Ectodermal cell (in vitro differentiated cells): Measurements from ENCODE around the gene SEMA4F.

Source experiments
- H3K27ac ChIP-seq: 2 replicates; pipeline ENCODE4 v1.7.0; 2013; ENCODE audit warnings: mild to moderate bottlenecking, low read depth, low read length; ENCODE audit not compliant: insufficient read depth, poor library complexity, severe bottlenecking
- H3K27me3 ChIP-seq: 2 replicates; pipeline ENCODE4 v1.7.0; 2013; ENCODE audit warnings: mild to moderate bottlenecking, low read length; ENCODE audit not compliant: insufficient read depth, control insufficient read depth, poor library complexity, severe bottlenecking
- H3K36me3 ChIP-seq: one replicate; pipeline ENCODE4 v1.7.0; 2013; ENCODE audit warnings: low read length; ENCODE audit not compliant: control insufficient read depth, insufficient read depth
- H3K4me1 ChIP-seq: one replicate; pipeline ENCODE4 v1.7.0; 2013; ENCODE audit warnings: low read length; ENCODE audit not compliant: control insufficient read depth, insufficient read depth
- H3K4me3 ChIP-seq: 2 replicates; pipeline ENCODE4 v1.7.0; 2013; ENCODE audit warnings: low read depth, low read length, control low read depth; ENCODE audit not compliant: insufficient read depth
- H3K9me3 ChIP-seq: 2 replicates; pipeline ENCODE4 v1.7.0; 2013; ENCODE audit warnings: mild to moderate bottlenecking, low read length, moderate library complexity; ENCODE audit not compliant: control insufficient read depth
- WGBS, 2 experiments: methylation state at CpG; one replicate each; pipeline ENCODE4 v1.1.7; 2013; ENCODE audit warnings: missing lambda C conversion rate in 2 of 2; 5-methylcytosine and 5-hydroxymethylcytosine counted together

SEMA4F gene

DNA sequence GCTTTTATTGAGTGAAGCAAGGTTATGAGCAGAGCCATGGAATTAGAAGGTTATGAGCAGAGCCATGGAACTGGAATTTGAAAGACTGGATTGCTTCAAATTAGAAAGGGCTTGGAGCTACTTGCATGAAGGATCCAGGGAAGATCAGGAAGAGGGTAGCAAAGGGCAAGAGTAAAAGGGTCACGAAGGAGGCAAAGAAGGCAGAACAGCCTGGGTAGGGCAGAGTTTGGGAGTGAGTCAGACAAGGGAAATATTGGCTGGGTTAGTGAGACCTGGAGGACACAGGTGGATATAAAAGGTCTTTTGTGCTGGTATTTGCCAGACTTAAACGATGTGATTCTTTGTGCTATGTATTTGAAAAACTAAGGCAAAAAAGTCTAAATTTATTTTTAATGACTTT lies 65.0 kb downstream of the SEMA4F start:
- Histone ChIP-seq H3K4me1 (no peaks in the 10 kb centered on the region), H3K4me3 (no peak overlapping the region), H3K36me3 (no peaks in the 10 kb centered on the region), H3K9me3 (no peaks in the 10 kb centered on the region), H3K27me3 (peaks cover 30% of the 10 kb centered on the region), H3K27ac (no peak overlapping the region)
- WGBS, 2 experiments, result 80 to 86% methylated on average over 2 of the region's 2 CpGs

DNA sequence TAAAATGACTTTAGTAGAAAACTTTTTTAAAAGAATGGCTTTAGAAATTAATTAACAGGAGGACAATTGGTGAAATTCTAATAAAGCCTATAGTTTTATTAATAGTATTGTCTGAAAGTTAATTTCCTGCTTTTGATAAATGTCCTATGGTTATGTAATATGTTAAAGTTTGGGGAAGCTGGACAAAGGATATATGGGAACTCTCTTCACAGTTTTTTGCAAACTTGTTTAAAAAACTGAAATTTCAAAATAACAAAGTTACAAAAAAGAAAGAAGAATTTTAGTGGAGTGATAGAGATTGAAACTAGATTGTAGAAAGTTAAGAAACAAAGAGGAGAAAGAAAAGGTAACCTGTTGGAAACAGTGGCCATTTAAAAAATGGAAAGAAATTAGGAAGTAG lies 67.3 kb downstream of the SEMA4F start:
- Histone ChIP-seq H3K27ac (no peak overlapping the region), H3K4me3 (no peak overlapping the region), H3K9me3 (no peaks in the 10 kb centered on the region), H3K27me3 (peaks cover 18% of the 10 kb centered on the region), H3K36me3 (no peaks in the 10 kb centered on the region), H3K4me1 (no peaks in the 10 kb centered on the region)

DNA sequence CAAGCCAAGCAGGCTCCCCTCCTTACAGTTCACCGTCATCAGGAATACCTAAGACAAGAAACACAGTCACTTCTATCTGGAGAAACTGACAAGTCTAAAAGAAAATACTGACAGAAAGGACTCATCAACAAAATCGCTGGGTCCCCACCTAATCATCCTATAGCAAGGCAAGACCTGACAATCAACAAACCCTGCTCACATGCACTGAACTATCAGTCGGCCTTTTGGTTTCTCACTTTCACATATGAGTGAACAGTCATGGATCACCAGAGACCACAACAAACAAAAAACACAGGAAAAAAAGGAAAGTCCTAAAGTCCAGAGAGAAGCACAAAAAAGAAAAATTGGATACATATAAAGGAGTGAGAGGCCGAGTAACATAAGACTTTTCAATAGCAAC lies 70.4 kb downstream of the SEMA4F start:
- Histone ChIP-seq H3K36me3 (no peaks in the 10 kb centered on the region), H3K27me3 (no peaks in the 10 kb centered on the region), H3K9me3 (no peaks in the 10 kb centered on the region), H3K4me1 (no peaks in the 10 kb centered on the region), H3K27ac (no peak overlapping the region), H3K4me3 (no peak overlapping the region)
- WGBS, 2 experiments, result 91 to 93% methylated on average over 4 of the region's 4 CpGs

DNA sequence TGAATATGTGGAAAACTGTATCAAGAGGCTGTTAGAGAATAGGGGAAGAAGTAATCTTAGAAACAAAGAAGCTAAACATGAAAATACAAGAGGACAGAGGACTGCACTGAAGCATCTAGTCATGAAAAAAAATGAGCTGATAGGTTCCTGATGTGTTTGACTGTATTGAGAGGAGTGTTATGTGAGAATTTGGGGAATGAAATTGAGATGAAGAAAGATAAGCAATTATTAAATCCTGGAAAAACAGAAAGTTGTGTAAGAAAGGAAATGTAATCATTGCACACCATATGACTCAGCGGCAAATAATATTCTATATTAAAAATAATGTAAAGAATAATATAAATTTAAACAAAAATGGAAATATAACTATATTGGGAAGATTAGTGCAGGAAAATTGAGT lies 71.2 kb downstream of the SEMA4F start:
- Histone ChIP-seq H3K4me3 (no peak overlapping the region), H3K36me3 (no peaks in the 10 kb centered on the region)
- WGBS, 2 experiments, result no CpG with 5 or more reads among the region's 1 CpG

DNA sequence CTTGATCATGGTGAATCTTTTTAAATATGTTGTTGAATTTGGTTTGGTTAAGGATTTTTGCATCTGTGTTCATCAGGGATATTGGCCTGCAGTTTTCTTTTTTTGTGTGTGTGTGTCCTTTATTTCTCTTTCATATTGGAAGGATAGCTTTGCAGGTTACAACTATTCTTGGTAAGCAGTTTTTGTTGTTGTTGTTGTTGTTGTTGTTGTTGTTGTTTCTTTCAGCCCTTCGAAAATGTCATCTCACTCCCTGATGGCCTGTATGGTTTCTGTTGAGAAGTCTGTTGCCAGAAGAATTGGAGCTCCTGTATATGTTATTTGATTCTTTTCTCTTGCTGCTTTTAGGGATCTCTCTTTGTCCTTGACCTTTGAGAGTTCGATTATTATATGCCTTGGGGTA lies 74.8 kb downstream of the SEMA4F start:
- Histone ChIP-seq H3K9me3 (no peaks in the 10 kb centered on the region), H3K36me3 (no peaks in the 10 kb centered on the region), H3K4me3 (no peak overlapping the region), H3K27ac (no peak overlapping the region), H3K4me1 (no peaks in the 10 kb centered on the region), H3K27me3 (no peaks in the 10 kb centered on the region)
- WGBS, 2 experiments, result 87 to 92% methylated on average over 2 of the region's 2 CpGs

More for the DNA sequence above, 71.2 kb downstream of the SEMA4F start:
- no peaks in the 10 kb centered on the region for H3K27me3 ChIP-seq
- no peaks in the 10 kb centered on the region for H3K9me3 ChIP-seq
- no peaks in the 10 kb centered on the region for H3K4me1 ChIP-seq
- no peak overlapping the region for H3K27ac ChIP-seq

DNA sequence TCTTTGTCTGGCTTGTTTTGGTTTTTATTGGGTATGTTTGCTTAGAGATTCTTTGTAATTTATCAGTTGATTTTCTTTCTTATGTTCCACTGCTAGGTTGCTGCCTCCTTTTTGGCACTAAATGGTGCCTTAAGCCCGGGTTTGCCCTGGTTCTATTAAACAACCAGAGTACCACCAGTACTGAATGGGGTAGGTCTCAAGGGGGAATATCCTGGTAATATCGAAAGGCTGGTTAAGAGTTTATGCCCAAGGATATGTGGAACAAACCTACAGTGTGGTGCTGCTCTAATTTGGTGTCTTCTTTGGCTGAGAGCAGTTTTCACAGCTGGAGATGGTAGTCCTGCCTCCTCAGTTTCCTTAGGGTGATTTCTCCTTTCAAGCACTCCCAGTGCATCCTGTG lies 76.5 kb downstream of the SEMA4F start:
- no peaks in the 10 kb centered on the region for H3K9me3 ChIP-seq
- no peaks in the 10 kb centered on the region for H3K36me3 ChIP-seq
- no peak overlapping the region for H3K27ac ChIP-seq
- no peak overlapping the region for H3K4me3 ChIP-seq
- 83 to 90% methylated on average over 2 of the region's 2 CpGs for WGBS, 2 experiments
- H3K4me1 ChIP-seq, result peaks cover 3% of the 10 kb centered on the region
- H3K27me3 ChIP-seq, result no peaks in the 10 kb centered on the region
